GM18499 (cell line): Measurements from ENCODE around the gene SSNA1.

Source experiments
- ATAC-seq: cut with Tn5 transposase; IDR thresholded peaks from one replicate; pipeline ENCODE4 v1.9.1; 2021; ENCODE audit warnings: moderate number of reproducible peaks; ENCODE audit not compliant: insufficient read depth, unreplicated experiment

SSNA1 gene

GRCh38 chr9:137227853-137228505 is 39.5 kb downstream of the SSNA1 start:
- ATAC-seq: no peak

- ATAC-seq: no peak
Observed at GRCh38 chr9:137228506-137228967, 40.1 kb downstream of the SSNA1 start.

GRCh38 chr9:137228968-137229896 is 40.8 kb downstream of the SSNA1 start:
- ATAC-seq: no peak

- no peak for ATAC-seq
Observed at GRCh38 chr9:137229903-137230704, 41.6 kb downstream of the SSNA1 start.

- ATAC-seq: no peak
Observed at GRCh38 chr9:137230705-137231371, 42.4 kb downstream of the SSNA1 start, which contains the start of gene SLC34A3. Gene SLC34A3 (plus strand): TSS chr9:137230901. CDS start chr9:137231703, 802 bp downstream.

GRCh38 chr9:137231372-137232039 is 43.0 kb downstream of the SSNA1 start:
- ATAC-seq: no peak

- ATAC-seq: no peak
Observed at GRCh38 chr9:137232101-137232500, 43.6 kb downstream of the SSNA1 start.

GRCh38 chr9:137232510-137232909 is 44.0 kb downstream of the SSNA1 start:
- no peak for ATAC-seq

- ATAC-seq: no peak
Observed at GRCh38 chr9:137233143-137233980, 44.9 kb downstream of the SSNA1 start.

- ATAC-seq: no peak
Observed at GRCh38 chr9:137234055-137234697, 45.7 kb downstream of the SSNA1 start.

- no peak for ATAC-seq
Observed at GRCh38 chr9:137234758-137235423, 46.4 kb downstream of the SSNA1 start.

GRCh38 chr9:137235424-137236237 is 47.2 kb downstream of the SSNA1 start:
- no peak for ATAC-seq

GRCh38 chr9:137236238-137236935 is 47.9 kb downstream of the SSNA1 start:
- no peak for ATAC-seq

- no peak for ATAC-seq
Observed at GRCh38 chr9:137236936-137237421, 48.5 kb downstream of the SSNA1 start.

GRCh38 chr9:137237759-137238726 is 49.6 kb downstream of the SSNA1 start:
- no peak for ATAC-seq
